Ramos (cell line): ENCODE data around the gene FCER1G.
"Not testable (repeated sequence)": the region's sequence is repeated elsewhere in the genome, so short reads cannot be mapped to it uniquely, and the experiment has no call there.

ENCODE experiments used
- in situ Hi-C: fragments of 300-500 bp; cut with MboI; formaldehyde crosslinking; loops from one replicate; pipeline ENCODE4 v1.14.3; 2022; ENCODE audit warnings: low sequenced_read_pairs; ENCODE audit not compliant: unreplicated experiment

FCER1G gene

GRCh38 chr1:161225178-161225533 is 10.1 kb downstream of the FCER1G start:
- in situ Hi-C loops: loop anchor here (5.0 to 10.0 kb wide), 2 partner anchors 67 to 160 kb away; no protein-coding TSS in a partner anchor

- in situ Hi-C loops: loop anchor here (5.0 to 10.0 kb wide), 2 partner anchors 67 to 159 kb away; no protein-coding TSS in a partner anchor
Measured at GRCh38 chr1:161225534-161226319, 10.6 kb downstream of the FCER1G start, which contains the start of gene TOMM40L. Gene TOMM40L (plus strand): TSS chr1:161226060. CDS start chr1:161226490, 430 bp downstream.

GRCh38 chr1:161226320-161226711 is 11.2 kb downstream of the FCER1G start:
- in situ Hi-C loops: loop anchor here (5.0 to 10.0 kb wide), 2 partner anchors 66 to 158 kb away; no protein-coding TSS in a partner anchor

GRCh38 chr1:161226759-161227158 is 11.7 kb downstream of the FCER1G start:
- in situ Hi-C loops: loop anchor here (5.0 to 10.0 kb wide), 2 partner anchors 66 to 158 kb away; no protein-coding TSS in a partner anchor

- in situ Hi-C loops: loop anchor here (5.0 to 10.0 kb wide), 2 partner anchors 65 to 157 kb away; no protein-coding TSS in a partner anchor
Measured at GRCh38 chr1:161227196-161227871, 12.2 kb downstream of the FCER1G start.

- in situ Hi-C loops: loop anchor here (5.0 to 10.0 kb wide), 2 partner anchors 64 to 157 kb away; no protein-coding TSS in a partner anchor
Measured at GRCh38 chr1:161228032-161228431, 12.9 kb downstream of the FCER1G start.

GRCh38 chr1:161229896-161230295 is 14.8 kb downstream of the FCER1G start:
- in situ Hi-C loops: loop anchor here (5.0 to 10.0 kb wide), 2 partner anchors 62 to 155 kb away; no protein-coding TSS in a partner anchor

GRCh38 chr1:161230762-161231161 is 15.7 kb downstream of the FCER1G start:
- in situ Hi-C loops: no loop called here

- in situ Hi-C loops: no loop called here
Measured at GRCh38 chr1:161233102-161233501, 18.0 kb downstream of the FCER1G start.

- in situ Hi-C loops: no loop called here
Measured at GRCh38 chr1:161235957-161236775, 21.1 kb downstream of the FCER1G start.

- in situ Hi-C loops: no loop called here
Measured at GRCh38 chr1:161238039-161238473, 23.0 kb downstream of the FCER1G start, which contains the start of gene NR1I3. Gene NR1I3 (minus strand): TSS chr1:161238203. CDS start chr1:161236565, 1,638 bp downstream.

- in situ Hi-C loops: no loop called here
Measured at GRCh38 chr1:161241682-161242081, 26.6 kb downstream of the FCER1G start.

GRCh38 chr1:161242313-161242712 is 27.2 kb downstream of the FCER1G start:
- in situ Hi-C loops: no loop called here

- in situ Hi-C loops: no loop called here
Measured at GRCh38 chr1:161244888-161245287, 29.8 kb downstream of the FCER1G start.

- in situ Hi-C loops: not testable (repeated sequence)
Measured at GRCh38 chr1:161250100-161250499, 35.0 kb downstream of the FCER1G start.

- in situ Hi-C loops: no loop called here
Measured at GRCh38 chr1:161250829-161251228, 35.7 kb downstream of the FCER1G start.

- in situ Hi-C loops: no loop called here
Measured at GRCh38 chr1:161251579-161251978, 36.5 kb downstream of the FCER1G start.

GRCh38 chr1:161255302-161255701 is 40.2 kb downstream of the FCER1G start:
- in situ Hi-C loops: not testable (repeated sequence)

- in situ Hi-C loops: not testable (repeated sequence)
Measured at GRCh38 chr1:161255955-161256520, 40.9 kb downstream of the FCER1G start.

- in situ Hi-C loops: not testable (repeated sequence)
Measured at GRCh38 chr1:161257109-161257508, 42.0 kb downstream of the FCER1G start.
